GM18508 (cell line): ENCODE data around the gene EVX1.

Experiments used
- ATAC-seq: cut with Tn5 transposase; IDR thresholded peaks from one replicate; pipeline ENCODE4 v1.9.1; 2021; ENCODE audit warnings: moderate number of reproducible peaks; ENCODE audit not compliant: insufficient read depth, unreplicated experiment

The EVX1 gene

GRCh38 chr7:27248427-27248806, 5.8 kb downstream of the EVX1 start:
- ATAC-seq, result no peak

GRCh38 chr7:27248911-27249723, 6.5 kb downstream of the EVX1 start:
- ATAC-seq, result no peak

GRCh38 chr7:27249724-27250556, 7.3 kb downstream of the EVX1 start:
- no peak for ATAC-seq

- ATAC-seq, result no peak
These were observed 8.0 kb downstream of the EVX1 start for GRCh38 chr7:27250557-27251070.

- ATAC-seq, result no peak
These were observed 8.6 kb downstream of the EVX1 start for GRCh38 chr7:27251136-27251651.

GRCh38 chr7:27251652-27252590, 9.3 kb downstream of the EVX1 start:
- ATAC-seq, result no peak

- no peak for ATAC-seq
These were observed 12.0 kb downstream of the EVX1 start for GRCh38 chr7:27254625-27255024.

GRCh38 chr7:27260211-27260610, 17.6 kb downstream of the EVX1 start:
- ATAC-seq, result no peak

- no peak for ATAC-seq
These were observed 19.5 kb downstream of the EVX1 start for GRCh38 chr7:27262121-27262520.

- no peak for ATAC-seq
These were observed 21.2 kb downstream of the EVX1 start for GRCh38 chr7:27263781-27264180.

- ATAC-seq, result no peak
These were observed 26.9 kb downstream of the EVX1 start for GRCh38 chr7:27269455-27269854.

- ATAC-seq, result no peak
These were observed 28.8 kb downstream of the EVX1 start for GRCh38 chr7:27271384-27271783.

GRCh38 chr7:27277628-27278027, 35.0 kb downstream of the EVX1 start:
- no peak for ATAC-seq

GRCh38 chr7:27283558-27283957, 41.0 kb downstream of the EVX1 start:
- no peak for ATAC-seq

- ATAC-seq, result no peak
These were observed 52.6 kb downstream of the EVX1 start for GRCh38 chr7:27295236-27295635.

- no peak for ATAC-seq
These were observed 54.8 kb downstream of the EVX1 start for GRCh38 chr7:27297356-27297755.
